T-helper 2 cell treated with Interferon-gamma antibody and Interleukin-4, amounts not matched to agents 5 μg/mL and 100 μg/mL, for 36 hours (primary cell): Measurements from ENCODE around the gene FNIP1.
"Not testable (repeated sequence)": the region's sequence is repeated elsewhere in the genome, so short reads cannot be mapped to it uniquely, and the experiment has no call there.

Source experiments
- DNase-seq: peaks from one replicate; pipeline ENCODE4 v3.0.0; 2021; ENCODE audit warnings: low spot score
- H3K27ac Mint-ChIP-seq: one replicate; pipeline ENCODE4 v1.8.0; 2021; ENCODE audit warnings: mild to moderate bottlenecking, mixed read lengths
- H3K27me3 Mint-ChIP-seq: one replicate; pipeline ENCODE4 v1.8.0; 2021; ENCODE audit warnings: low read depth, mixed read lengths
- H3K36me3 Mint-ChIP-seq: one replicate; pipeline ENCODE4 v1.8.0; 2021; ENCODE audit warnings: low read depth, mixed read lengths
- H3K4me1 Mint-ChIP-seq: one replicate; pipeline ENCODE4 v1.8.0; 2021; ENCODE audit warnings: low read depth, mixed read lengths
- H3K4me3 Mint-ChIP-seq: one replicate; pipeline ENCODE4 v1.8.0; 2022; ENCODE audit warnings: mild to moderate bottlenecking, moderate library complexity, mixed read lengths
- H3K9me3 Mint-ChIP-seq: one replicate; pipeline ENCODE4 v1.8.0; 2021; ENCODE audit warnings: mixed read lengths

FNIP1 gene

DNA sequence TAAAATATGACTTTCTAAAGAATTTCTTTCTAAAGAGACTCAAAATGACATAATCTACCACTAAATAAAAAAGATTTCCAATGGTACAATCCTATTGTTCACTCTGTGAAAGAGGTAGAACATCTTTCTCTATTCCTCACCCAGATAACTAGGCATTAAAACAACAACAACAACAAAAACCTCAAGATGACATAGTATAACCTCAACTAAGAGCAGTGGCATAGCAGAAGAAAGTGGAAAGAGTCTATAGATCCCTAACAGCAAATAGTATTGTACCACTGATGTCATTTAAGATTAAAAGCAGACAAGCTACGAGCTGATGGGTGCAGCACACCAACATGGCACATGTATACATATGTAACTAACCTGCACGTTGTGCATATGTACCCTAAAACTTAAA is 191.7 kb downstream of the FNIP1 start:
- no peak for DNase-seq
- H3K36me3 Mint-ChIP-seq, result peaks cover 6% of the 10 kb centered on the region
- no peaks in the 10 kb centered on the region for H3K27me3 Mint-ChIP-seq
- peak overlapping the region; percentile 37 for H3K27ac Mint-ChIP-seq
- peaks cover 32% of the 10 kb centered on the region for H3K4me1 Mint-ChIP-seq
- no peaks in the 10 kb centered on the region for H3K9me3 Mint-ChIP-seq
- H3K4me3 Mint-ChIP-seq, result no peak overlapping the region

DNA sequence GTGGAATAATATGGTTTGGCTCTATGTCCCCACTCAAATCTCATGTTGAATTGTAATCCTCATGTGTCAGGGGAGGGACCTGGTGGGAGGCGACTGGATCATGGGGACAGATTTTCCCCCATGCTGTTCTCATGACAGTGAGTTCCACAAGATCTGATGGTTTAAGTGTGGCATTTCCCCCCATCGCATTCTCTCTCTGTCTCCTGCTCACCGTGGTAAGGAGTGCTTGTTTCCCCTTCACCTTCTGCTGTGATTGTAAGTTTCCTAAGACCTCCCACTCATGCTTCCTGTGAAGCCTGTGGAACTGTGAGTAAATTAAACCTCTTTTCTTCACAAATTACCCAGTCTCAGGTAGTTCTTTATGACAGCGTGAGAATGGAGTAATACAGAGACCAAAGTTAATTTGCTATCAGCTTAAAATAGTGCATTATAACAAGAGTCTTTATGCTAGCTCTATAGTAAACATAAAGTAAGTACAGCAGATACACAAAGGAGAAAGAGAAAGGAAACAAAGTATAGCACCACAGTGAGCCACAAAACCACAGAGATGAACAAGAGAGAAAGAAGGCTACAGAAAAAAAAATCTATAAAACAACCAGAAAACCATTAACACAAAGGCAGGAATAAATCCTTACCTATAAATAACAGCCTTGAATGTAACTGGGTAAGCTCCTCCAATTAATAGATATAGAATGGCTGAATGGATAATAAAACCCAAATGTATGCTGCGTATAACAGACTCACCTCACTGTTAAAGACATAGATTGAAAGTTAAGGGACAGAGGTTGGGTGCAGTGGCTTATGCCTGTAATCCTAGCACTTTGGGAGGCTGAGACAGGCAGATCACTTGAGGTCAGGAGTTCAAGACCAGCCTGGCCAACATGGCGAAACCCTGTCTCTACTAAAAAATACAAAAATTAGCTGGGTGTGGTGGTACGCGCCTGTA is 201.5 kb downstream of the FNIP1 start:
- H3K4me3 Mint-ChIP-seq, result peak overlapping the region; percentile 45
- DNase-seq, result peak; percentile 13
- H3K27ac Mint-ChIP-seq, result peak overlapping the region; percentile 76
- no peaks in the 10 kb centered on the region for H3K9me3 Mint-ChIP-seq
- no peaks in the 10 kb centered on the region for H3K27me3 Mint-ChIP-seq
- peaks cover 29% of the 10 kb centered on the region for H3K36me3 Mint-ChIP-seq
- peaks cover 42% of the 10 kb centered on the region for H3K4me1 Mint-ChIP-seq

DNA sequence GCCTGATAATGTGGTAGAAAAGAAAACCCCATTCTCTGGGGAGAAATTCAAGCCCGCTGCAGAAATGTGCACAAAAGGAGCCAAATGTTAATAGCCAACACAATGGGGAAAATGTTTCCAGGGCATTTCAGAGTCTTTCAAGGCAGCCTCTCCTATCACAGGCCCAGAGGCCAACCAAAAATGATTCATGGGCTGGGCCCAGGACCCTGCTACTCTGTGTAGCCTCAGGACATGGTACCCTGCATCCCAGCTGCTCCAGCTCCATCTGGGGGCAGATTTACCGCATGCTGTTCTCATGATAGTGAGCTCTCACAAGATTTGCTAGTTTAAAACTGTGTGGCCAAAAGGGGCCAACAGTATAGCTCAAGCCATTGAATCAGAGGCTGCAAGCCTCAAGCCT is 202.9 kb downstream of the FNIP1 start:
- no peak overlapping the region for H3K27ac Mint-ChIP-seq
- H3K9me3 Mint-ChIP-seq, result no peaks in the 10 kb centered on the region
- DNase-seq, result no peak
- peaks cover 49% of the 10 kb centered on the region for H3K4me1 Mint-ChIP-seq
- H3K27me3 Mint-ChIP-seq, result no peaks in the 10 kb centered on the region
- peaks cover 25% of the 10 kb centered on the region for H3K36me3 Mint-ChIP-seq
- H3K4me3 Mint-ChIP-seq, result peak overlapping the region; percentile 45

DNA sequence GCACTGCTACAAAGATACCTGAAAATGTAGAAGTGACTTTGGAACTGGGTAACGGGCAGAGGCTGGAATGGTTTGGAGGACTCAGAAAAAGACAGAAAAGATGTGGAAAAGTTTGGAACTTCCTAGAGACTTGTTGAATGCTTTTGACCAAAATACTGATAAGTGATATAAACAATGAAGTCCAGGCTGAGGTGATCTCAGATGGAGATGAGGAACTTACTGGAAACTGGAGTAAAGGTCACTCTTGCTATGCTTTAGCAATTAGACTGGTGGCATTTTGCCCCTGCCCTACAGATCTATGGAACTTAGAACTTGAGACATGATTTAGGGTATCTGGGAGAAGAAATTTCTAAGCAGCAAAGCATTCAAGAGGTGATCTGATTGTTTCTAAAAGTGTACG is 203.4 kb downstream of the FNIP1 start:
- peak overlapping the region; percentile 24 for H3K4me3 Mint-ChIP-seq
- peaks cover 47% of the 10 kb centered on the region for H3K4me1 Mint-ChIP-seq
- peak overlapping the region; percentile 24 for H3K27ac Mint-ChIP-seq
- not testable (repeated sequence) for H3K9me3 Mint-ChIP-seq, H3K27me3 Mint-ChIP-seq, DNase-seq
- peaks cover 23% of the 10 kb centered on the region for H3K36me3 Mint-ChIP-seq
